ENCODE data around the gene ARHGAP28. TPM values are rescaled to one million over a fixed set of nuclear protein-coding genes. Genes with fewer than 3 reads are reported as not detected.
"Not testable (repeated sequence)": the region's sequence is repeated elsewhere in the genome, so short reads cannot be mapped to it uniquely, and the experiment has no call there.

Gene ARHGAP28
- total RNA-seq, 2 experiments from 2014 or later, result not detected

GRCh38 chr18:6927153-6927552, 197.6 kb downstream of the ARHGAP28 start:
- Mint-ChIP-seq H3K27ac (no peak overlapping the region), H3K4me1 (ENCODE audit: low read depth) (no peaks in the 10 kb centered on the region), H3K36me3 (ENCODE audit: low read depth) (no peaks in the 10 kb centered on the region), H3K9me3 (no peaks in the 10 kb centered on the region), H3K27me3 (no peaks in the 10 kb centered on the region), H3K4me3 (no peak overlapping the region)
- ChIA-PET POLR2A (no interaction called here), CTCF (no interaction called here)
- no peak for TF ChIP-seq CTCF (IDR thresholded peaks at IDR 0.05)
- intact Hi-C loops (cut with micrococcal nuclease), result no loop called here
- DNase-seq, result no peak
- no peak for ATAC-seq

GRCh38 chr18:6928359-6928758, 198.8 kb downstream of the ARHGAP28 start:
- TF ChIP-seq CTCF (IDR thresholded peaks at IDR 0.05), result no peak
- intact Hi-C loops (cut with micrococcal nuclease), result no loop called here
- H3K36me3 Mint-ChIP-seq (ENCODE audit: low read depth), result no peaks in the 10 kb centered on the region
- POLR2A ChIA-PET, result no interaction called here
- DNase-seq, result no peak
- H3K4me3 Mint-ChIP-seq, result no peak overlapping the region
- CTCF ChIA-PET, result no interaction called here
- no peaks in the 10 kb centered on the region for H3K27me3 Mint-ChIP-seq
- H3K9me3 Mint-ChIP-seq, result no peaks in the 10 kb centered on the region
- H3K27ac Mint-ChIP-seq, result no peak overlapping the region
- H3K4me1 Mint-ChIP-seq (ENCODE audit: low read depth), result no peaks in the 10 kb centered on the region
- no peak for ATAC-seq

GRCh38 chr18:6929370-6930102, 200.0 kb downstream of the ARHGAP28 start:
- ATAC-seq (no peak), DNase-seq (no peak)
- TF ChIP-seq CTCF (IDR thresholded peaks at IDR 0.05), result no peak
- no peaks in the 10 kb centered on the region for H3K36me3 Mint-ChIP-seq (ENCODE audit: low read depth)
- ChIA-PET POLR2A (no interaction called here), CTCF (no interaction called here)
- no peaks in the 10 kb centered on the region for H3K27me3 Mint-ChIP-seq
- intact Hi-C loops (cut with micrococcal nuclease), result no loop called here
- no peaks in the 10 kb centered on the region for H3K4me1 Mint-ChIP-seq (ENCODE audit: low read depth)
- no peak overlapping the region for H3K4me3 Mint-ChIP-seq
- H3K27ac Mint-ChIP-seq, result no peak overlapping the region
- H3K9me3 Mint-ChIP-seq, result no peaks in the 10 kb centered on the region

GRCh38 chr18:6934859-6935258, 205.3 kb downstream of the ARHGAP28 start:
- ATAC-seq (no peak), DNase-seq (no peak)
- Mint-ChIP-seq H3K9me3 (peaks cover 6% of the 10 kb centered on the region), H3K4me3 (no peak overlapping the region), H3K36me3 (ENCODE audit: low read depth) (no peaks in the 10 kb centered on the region), H3K4me1 (ENCODE audit: low read depth) (no peaks in the 10 kb centered on the region), H3K27ac (no peak overlapping the region), H3K27me3 (peaks cover 6% of the 10 kb centered on the region)
- POLR2A ChIA-PET, result no interaction called here
- intact Hi-C loops (cut with micrococcal nuclease), result no loop called here
- CTCF ChIA-PET, result interaction anchor here (0.7 kb wide), 1 partner anchor 659 kb away, joined by 3 read pairs; no protein-coding TSS in a partner anchor
- TF ChIP-seq CTCF (IDR thresholded peaks at IDR 0.05), result no peak

GRCh38 chr18:6938003-6938402, 208.5 kb downstream of the ARHGAP28 start:
- POLR2A ChIA-PET, result no interaction called here
- Mint-ChIP-seq H3K9me3 (peaks cover 6% of the 10 kb centered on the region), H3K4me1 (ENCODE audit: low read depth) (no peaks in the 10 kb centered on the region), H3K27me3 (peaks cover 6% of the 10 kb centered on the region), H3K36me3 (ENCODE audit: low read depth) (no peaks in the 10 kb centered on the region), H3K27ac (no peak overlapping the region), H3K4me3 (no peak overlapping the region)
- intact Hi-C loops (cut with micrococcal nuclease), result no loop called here
- no peak for TF ChIP-seq CTCF (IDR thresholded peaks at IDR 0.05)
- DNase-seq, result no peak
- no peak for ATAC-seq
- CTCF ChIA-PET, result no interaction called here

- H3K9me3 Mint-ChIP-seq; ATAC-seq; CTCF ChIA-PET; H3K27ac Mint-ChIP-seq; DNase-seq; H3K4me3 Mint-ChIP-seq; H3K36me3 Mint-ChIP-seq (ENCODE audit: low read depth); H3K4me1 Mint-ChIP-seq (ENCODE audit: low read depth); POLR2A ChIA-PET; intact Hi-C loops (cut with micrococcal nuclease); H3K27me3 Mint-ChIP-seq: not testable (repeated sequence)
Observed at GRCh38 chr18:6938403-6938802, 208.9 kb downstream of the ARHGAP28 start.
